Smooth muscle cell (in vitro differentiated cells): ENCODE results near the gene SELENOS. TPM values are rescaled to one million over a fixed set of nuclear protein-coding genes. Genes with fewer than 3 reads are reported as not detected.

Source experiments
- DNase-seq: peaks from one replicate; lab custom pipeline; 2025; ENCODE audit not compliant: unreplicated experiment; lab: John Stamatoyannopoulos, UW
- H2AFZ ChIP-seq: fragments of 200-600 bp; sonication (generic); 2 replicates; pipeline ENCODE4 v1.6.0; 2016; ENCODE audit warnings: antibody characterized with exemption, low read depth, mild to moderate bottlenecking
- H3F3A ChIP-seq: fragments of 200-600 bp; sonication (generic); 2 replicates; pipeline ENCODE4 v1.6.0; 2017; ENCODE audit warnings: antibody characterized with exemption, low read depth
- H3K27ac ChIP-seq: fragments of 200-600 bp; sonication (generic); 2 replicates; pipeline ENCODE4 v1.5.1; 2016; ENCODE audit warnings: low read depth, mild to moderate bottlenecking
- H3K27me3 ChIP-seq: fragments of 200-600 bp; sonication (generic); 2 replicates; pipeline ENCODE4 v1.6.1; 2016; ENCODE audit warnings: low read depth, mild to moderate bottlenecking
- H3K36me3 ChIP-seq: fragments of 200-600 bp; sonication (generic); 2 replicates; pipeline ENCODE4 v1.5.1; 2016; ENCODE audit warnings: low read depth
- H3K4me1 ChIP-seq: fragments of 200-600 bp; sonication (generic); 2 replicates; pipeline ENCODE4 v1.5.1; 2016; ENCODE audit warnings: low read depth
- H3K4me2 ChIP-seq: fragments of 200-600 bp; sonication (generic); 2 replicates; pipeline ENCODE4 v1.6.0; 2016; ENCODE audit warnings: mild to moderate bottlenecking
- H3K4me3 ChIP-seq: fragments of 200-600 bp; sonication (generic); 2 replicates; pipeline ENCODE4 v1.5.1; 2016; ENCODE audit warnings: mild to moderate bottlenecking
- H3K79me2 ChIP-seq: fragments of 200-600 bp; sonication (generic); 2 replicates; pipeline ENCODE4 v1.6.0; 2016; ENCODE audit warnings: low read depth, mild to moderate bottlenecking
- H3K9ac ChIP-seq: fragments of 200-600 bp; sonication (generic); 2 replicates; pipeline ENCODE4 v1.6.0; 2016; ENCODE audit warnings: low read depth
- H3K9me3 ChIP-seq: fragments of 200-600 bp; sonication (generic); replicated peaks from 2 replicates; pipeline ENCODE4 v1.5.1; 2016; ENCODE audit warnings: low read depth
- H4K20me1 ChIP-seq: fragments of 200-600 bp; sonication (generic); 2 replicates; pipeline ENCODE4 v1.6.0; 2016; ENCODE audit warnings: low read depth
- CTCF ChIP-seq: fragments of 200-600 bp; sonication (generic); IDR thresholded peaks from 2 replicates; pipeline ENCODE4 v1.5.1; 2017; ENCODE audit warnings: borderline replicate concordance, mild to moderate bottlenecking, antibody characterized with exemption; ENCODE audit not compliant: insufficient read depth, poor library complexity, severe bottlenecking
- WGBS: methylation state at CpG from one replicate; pipeline ENCODE4 v1.1.7; 2016; ENCODE audit warnings: low lambda C conversion rate; 5-methylcytosine and 5-hydroxymethylcytosine counted together
- polyA plus RNA-seq: library from polyadenylated mRNA; unstranded; fragments of >200 nt; fragmentation: Nextera tagmentation; extraction: Ambion mirVana; gene quantifications from 2 replicates; pipeline ENCODE4 v1.2.1, GENCODE V29; 2016
- total RNA-seq: library from RNA; depleted of rRNA; stranded (reverse); fragments of >200 nt; gene quantifications from 2 replicates; pipeline ENCODE4 v1.2.3, GENCODE V29; 2014

Gene SELENOS
- total and polyA plus RNA-seq, 2 experiments from 2014 or later = 108 to 130 TPM

GRCh38 chr15:101315736-101316135 lies 38.5 kb upstream of the SELENOS start:
- H3K27me3 ChIP-seq = no peaks in the 10 kb centered on the region
- H3F3A ChIP-seq = no peaks in the 10 kb centered on the region
- H3K9me3 ChIP-seq = no peaks in the 10 kb centered on the region
- H3K27ac ChIP-seq = no peak overlapping the region
- H3K36me3 ChIP-seq = no peaks in the 10 kb centered on the region
- 94% methylated on average over 10 of the region's 10 CpGs for WGBS
- DNase-seq = no peak
- H2AFZ ChIP-seq = no peak overlapping the region
- H3K79me2 ChIP-seq = no peaks in the 10 kb centered on the region
- TF ChIP-seq CTCF = no peak
- H3K4me3 ChIP-seq = no peak overlapping the region
- H4K20me1 ChIP-seq = no peaks in the 10 kb centered on the region
- no peak overlapping the region for H3K4me2 ChIP-seq
- H3K9ac ChIP-seq = no peak overlapping the region
- no peaks in the 10 kb centered on the region for H3K4me1 ChIP-seq

- Histone ChIP-seq H2AFZ (no peak overlapping the region), H3K27ac (no peak overlapping the region), H3K4me2 (no peak overlapping the region), H3F3A (no peaks in the 10 kb centered on the region), H3K36me3 (no peaks in the 10 kb centered on the region), H3K4me3 (no peak overlapping the region), H3K9ac (no peak overlapping the region), H3K9me3 (no peaks in the 10 kb centered on the region), H3K79me2 (no peaks in the 10 kb centered on the region), H4K20me1 (no peaks in the 10 kb centered on the region), H3K4me1 (no peaks in the 10 kb centered on the region), H3K27me3 (no peaks in the 10 kb centered on the region)
- no peak for TF ChIP-seq CTCF
- WGBS = 84% methylated on average over 19 of the region's 19 CpGs
- DNase-seq = no peak
Observed at GRCh38 chr15:101314336-101315125, 37.2 kb upstream of the SELENOS start.

- Histone ChIP-seq H3K9me3 (no peaks in the 10 kb centered on the region), H3F3A (no peaks in the 10 kb centered on the region), H3K9ac (no peak overlapping the region), H4K20me1 (no peaks in the 10 kb centered on the region), H2AFZ (no peak overlapping the region), H3K4me3 (no peak overlapping the region), H3K79me2 (no peaks in the 10 kb centered on the region), H3K4me1 (no peaks in the 10 kb centered on the region), H3K4me2 (no peak overlapping the region), H3K27me3 (no peaks in the 10 kb centered on the region), H3K27ac (no peak overlapping the region), H3K36me3 (no peaks in the 10 kb centered on the region)
- no peak for TF ChIP-seq CTCF
- no peak for DNase-seq
- 92% methylated on average over 21 of the region's 21 CpGs for WGBS
Observed at GRCh38 chr15:101313041-101313761, 35.9 kb upstream of the SELENOS start.
